ENCODE measurements around the gene TMEM239.

DNA sequence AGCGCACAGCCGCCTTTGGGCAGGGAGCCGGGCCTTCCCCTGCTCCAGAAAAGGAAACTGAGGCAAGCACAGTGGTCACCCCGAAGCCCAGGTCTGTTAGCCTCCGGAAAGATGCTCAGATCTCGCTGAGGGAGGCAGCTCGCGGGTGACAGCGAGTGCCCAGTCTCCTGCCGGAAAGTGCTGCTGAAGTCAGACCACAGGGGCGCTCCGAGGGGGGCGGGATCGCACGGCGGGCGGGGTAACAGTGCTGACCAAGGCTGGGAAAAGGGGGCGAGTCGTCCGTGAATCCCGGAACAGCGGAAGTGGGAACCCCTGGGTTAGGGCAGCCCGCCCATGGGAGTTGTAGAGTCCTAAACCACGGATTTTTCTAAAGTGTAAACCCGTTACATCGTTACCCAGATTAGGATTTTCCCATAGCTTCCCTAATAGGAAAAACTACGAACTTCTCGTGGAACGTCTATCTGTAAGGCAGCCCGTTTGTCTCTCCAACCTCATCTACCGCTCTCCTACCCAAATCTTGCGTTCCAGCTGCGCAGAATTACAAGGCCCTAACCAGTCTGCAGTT is 24.9 kb downstream of the TMEM239 start:
- TF ChIP-seq, protein P1, sequence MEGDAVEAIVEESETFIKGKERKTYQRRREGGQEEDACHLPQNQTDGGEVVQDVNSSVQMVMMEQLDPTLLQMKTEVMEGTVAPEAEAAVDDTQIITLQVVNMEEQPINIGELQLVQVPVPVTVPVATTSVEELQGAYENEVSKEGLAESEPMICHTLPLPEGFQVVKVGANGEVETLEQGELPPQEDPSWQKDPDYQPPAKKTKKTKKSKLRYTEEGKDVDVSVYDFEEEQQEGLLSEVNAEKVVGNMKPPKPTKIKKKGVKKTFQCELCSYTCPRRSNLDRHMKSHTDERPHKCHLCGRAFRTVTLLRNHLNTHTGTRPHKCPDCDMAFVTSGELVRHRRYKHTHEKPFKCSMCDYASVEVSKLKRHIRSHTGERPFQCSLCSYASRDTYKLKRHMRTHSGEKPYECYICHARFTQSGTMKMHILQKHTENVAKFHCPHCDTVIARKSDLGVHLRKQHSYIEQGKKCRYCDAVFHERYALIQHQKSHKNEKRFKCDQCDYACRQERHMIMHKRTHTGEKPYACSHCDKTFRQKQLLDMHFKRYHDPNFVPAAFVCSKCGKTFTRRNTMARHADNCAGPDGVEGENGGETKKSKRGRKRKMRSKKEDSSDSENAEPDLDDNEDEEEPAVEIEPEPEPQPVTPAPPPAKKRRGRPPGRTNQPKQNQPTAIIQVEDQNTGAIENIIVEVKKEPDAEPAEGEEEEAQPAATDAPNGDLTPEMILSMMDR (IDR thresholded peaks at IDR 0.05 in 4 of 5, conservative IDR thresholded peaks at IDR 0.05 in 1 of 5) = no peak
- TF ChIP-seq POLR2A (IDR thresholded peaks at IDR 0.05) = no peak
